NCI-H748 (cell line): Measurements from ENCODE around the gene ACP3.

Experiments used
- DNase-seq: peaks from one replicate; lab custom pipeline; 2025; ENCODE audit not compliant: unreplicated experiment; lab: John Stamatoyannopoulos, UW

Gene ACP3

DNA sequence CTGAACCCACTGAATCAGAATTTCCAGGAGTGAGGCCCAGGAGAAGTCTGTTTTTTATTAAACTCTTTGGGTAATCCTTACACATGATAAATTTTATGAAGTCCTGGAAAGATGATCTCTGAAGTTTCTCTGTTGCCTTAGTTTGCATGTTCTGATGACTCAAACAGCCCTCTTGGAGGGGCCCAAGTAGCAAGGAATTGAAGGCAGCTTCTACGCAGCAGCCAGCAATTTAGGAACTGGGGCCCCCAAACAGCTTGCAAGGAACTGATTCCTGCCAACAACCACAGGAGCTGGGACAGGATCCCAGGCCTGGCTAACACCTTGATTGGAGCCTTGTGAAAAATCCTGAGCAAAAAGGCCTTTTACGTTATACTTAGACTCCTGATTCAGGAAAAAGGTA lies 5.4 kb upstream of the ACP3 start:
- no peak for DNase-seq

DNA sequence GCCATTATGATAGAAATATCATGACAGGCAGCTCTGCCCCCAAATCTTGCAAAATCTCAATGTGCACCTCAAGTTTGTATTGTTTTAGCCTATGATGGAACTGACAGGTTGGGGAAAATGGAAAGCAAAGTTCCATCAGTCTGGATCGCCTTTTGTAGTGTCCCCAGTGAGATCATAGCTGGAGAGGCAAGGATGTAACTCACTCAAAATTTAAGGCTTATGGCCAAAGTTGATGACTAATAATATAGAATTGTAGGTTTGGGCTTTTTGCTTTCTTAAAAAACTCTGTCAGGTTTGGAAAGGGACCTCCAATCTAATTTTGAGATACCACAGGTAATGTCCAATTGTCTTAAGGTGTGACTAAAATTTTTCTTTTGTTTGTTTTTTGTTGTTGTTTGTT lies 1.4 kb upstream of the ACP3 start:
- DNase-seq, result no peak

DNA sequence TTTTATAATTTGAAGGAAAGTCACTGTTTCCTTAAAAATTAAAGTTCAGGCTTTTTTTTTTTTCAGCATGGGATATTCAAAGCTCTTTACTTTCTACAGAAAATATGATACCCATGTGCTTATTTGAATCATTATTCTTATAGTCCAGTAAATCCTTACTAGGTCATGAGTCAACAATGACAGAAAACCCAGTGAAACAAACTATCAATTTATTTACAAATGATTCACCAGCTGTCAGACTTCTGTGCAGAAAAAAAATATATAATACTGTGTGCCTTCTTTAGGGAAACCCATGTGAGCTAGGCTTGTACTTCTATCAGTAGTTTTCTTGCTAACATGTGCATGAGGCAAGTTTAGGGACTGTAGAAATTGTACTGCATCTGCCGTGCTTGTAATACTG lies 1.2 kb downstream of the ACP3 start:
- no peak for DNase-seq

DNA sequence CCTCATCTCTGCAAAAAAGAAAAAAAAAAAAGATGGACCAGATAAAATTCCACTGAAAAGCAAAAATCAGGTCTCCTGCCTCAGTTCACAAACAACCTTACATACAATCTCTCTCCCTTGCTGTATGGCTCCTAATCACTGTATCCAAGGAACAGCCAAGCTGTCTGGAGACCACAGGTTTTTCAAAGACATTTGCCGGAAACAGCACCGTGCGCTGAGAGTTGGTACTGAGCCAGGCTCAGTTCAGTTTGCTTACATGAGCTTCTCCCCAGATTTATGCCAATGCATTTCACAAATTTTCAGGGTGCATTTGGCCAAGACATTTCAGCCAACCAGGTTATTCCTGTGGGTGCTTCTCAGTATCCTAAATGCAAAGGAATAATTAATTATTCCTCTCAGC lies 4.1 kb downstream of the ACP3 start:
- no peak for DNase-seq

DNA sequence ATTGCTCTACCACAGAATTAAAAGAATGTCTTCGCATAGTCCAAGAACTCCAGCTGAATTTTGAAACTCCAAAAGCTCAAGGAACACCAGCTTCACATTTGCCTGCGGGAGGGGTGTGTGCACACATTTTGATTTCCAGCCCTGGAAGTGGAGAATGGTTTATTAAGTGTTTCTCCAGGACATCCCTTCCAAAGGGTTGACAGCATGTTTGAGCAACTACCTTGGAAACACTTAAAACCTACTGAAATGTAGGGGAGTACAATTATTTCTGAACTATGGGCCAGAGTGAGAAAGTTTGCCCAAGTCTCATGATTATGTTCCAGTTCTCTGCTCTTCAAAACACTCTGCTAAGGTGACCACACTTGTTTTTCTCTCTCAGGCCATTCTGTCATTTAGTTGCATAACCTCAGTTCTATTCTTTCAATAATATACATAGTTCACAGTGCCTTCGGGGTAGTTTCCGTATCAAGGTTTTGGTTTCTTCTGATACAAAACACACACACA lies 7.9 kb downstream of the ACP3 start:
- no peak for DNase-seq

DNA sequence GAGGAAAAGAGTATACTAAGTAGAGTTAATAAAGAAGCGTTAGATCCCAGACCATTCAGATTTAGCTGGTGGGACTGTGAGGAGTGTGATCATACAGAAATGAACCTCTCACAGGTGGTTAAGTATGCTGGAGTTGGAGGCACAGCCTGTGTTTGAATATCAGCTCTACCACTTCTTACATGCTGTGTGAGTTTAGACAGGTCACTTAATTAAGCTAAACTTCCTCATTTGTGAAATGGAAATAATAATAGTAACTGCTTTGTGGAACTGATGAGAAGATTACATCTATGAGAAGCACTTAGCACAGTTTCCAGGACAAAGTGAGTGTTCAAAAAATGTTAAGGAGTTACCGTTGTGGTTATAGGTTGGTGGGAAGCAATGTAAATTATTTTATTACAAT lies 8.4 kb downstream of the ACP3 start:
- no peak for DNase-seq

DNA sequence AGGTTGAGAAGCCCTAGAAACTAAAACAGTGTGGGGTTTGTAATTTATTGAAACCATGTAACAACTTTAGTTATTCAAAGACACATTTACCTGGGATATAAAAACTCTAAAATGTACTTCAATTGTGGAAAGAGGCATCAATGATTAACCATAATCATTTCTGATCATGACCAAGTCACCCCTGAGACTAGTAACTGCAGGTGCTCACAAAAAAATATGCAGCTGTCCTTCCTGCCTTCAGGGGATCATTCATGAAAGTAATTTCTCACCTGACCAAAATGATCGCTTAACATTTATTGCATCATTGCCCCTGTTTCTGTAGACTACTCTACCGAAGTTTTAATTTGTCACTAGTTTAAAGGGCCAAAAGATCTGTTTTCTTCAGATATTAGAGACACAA lies 9.0 kb downstream of the ACP3 start:
- DNase-seq, result no peak

DNA sequence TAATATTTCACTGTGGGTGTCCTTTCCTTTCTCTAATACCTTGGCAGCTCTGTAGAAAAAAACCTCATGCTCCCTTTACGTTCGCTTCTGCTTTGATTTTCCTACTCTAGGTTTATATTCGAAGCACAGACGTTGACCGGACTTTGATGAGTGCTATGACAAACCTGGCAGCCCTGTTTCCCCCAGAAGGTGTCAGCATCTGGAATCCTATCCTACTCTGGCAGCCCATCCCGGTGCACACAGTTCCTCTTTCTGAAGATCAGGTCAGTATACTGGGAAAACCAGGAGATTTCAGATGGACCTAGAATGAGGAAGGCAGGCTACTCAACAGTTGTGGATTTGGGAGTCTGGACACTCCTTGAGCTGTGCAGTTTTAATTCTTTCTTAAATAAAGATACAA lies 14.9 kb downstream of the ACP3 start:
- DNase-seq, result no peak

DNA sequence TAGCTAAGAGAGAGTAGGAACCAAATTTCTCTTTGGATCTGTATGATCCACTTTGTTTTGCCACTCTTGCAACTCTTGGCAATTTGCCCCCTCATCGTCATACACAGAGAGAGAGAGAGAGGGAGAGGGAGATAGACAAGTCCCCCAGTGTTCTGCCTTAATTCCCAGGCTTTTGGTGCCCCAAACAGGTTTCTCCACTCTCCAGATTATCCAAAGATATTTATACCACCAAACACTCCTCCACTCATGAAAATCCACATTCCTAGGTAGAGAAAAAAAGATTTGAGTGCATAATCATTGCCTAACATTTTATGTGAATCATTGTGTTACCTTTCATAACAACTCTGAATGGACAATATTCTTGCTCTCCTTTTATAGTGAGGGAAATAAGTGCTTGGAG lies 15.3 kb downstream of the ACP3 start:
- no peak for DNase-seq

DNA sequence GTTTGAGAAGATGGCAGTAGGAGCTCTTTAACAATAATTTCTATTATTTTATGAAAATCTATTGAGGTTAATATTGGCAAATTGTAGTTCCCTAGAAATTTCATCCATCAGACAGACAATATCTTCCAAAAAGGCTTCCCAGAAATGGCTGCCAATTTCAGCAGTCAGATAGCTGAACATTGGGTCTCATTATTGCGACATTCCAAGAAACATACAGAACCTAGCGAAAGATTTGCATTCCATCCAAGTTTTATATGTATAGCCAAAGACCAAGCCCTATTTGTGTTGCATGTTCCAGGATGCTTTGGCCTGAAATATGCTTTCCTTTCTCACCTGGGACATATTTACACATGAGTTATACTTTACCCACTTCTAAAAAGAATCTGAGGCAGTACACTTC lies 24.5 kb downstream of the ACP3 start:
- DNase-seq, result no peak

DNA sequence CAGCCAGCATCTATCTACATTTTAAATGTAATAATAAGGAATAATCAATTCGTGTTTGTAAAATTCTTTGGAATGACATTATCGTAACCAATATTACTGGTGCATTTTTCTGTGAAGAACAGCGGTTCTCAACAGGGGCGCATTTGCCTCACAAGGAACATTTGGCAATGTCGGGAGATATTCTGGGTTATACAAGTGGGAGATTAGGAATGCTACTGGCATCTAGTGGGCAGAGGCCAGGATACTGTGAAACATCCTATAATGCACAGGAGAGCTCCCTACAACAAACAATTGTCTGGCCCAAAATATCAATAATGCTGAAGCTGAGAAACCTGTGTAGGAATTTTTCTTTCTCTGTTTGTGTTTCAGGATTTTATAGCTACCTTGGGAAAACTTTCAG lies 25.0 kb downstream of the ACP3 start:
- DNase-seq, result no peak

DNA sequence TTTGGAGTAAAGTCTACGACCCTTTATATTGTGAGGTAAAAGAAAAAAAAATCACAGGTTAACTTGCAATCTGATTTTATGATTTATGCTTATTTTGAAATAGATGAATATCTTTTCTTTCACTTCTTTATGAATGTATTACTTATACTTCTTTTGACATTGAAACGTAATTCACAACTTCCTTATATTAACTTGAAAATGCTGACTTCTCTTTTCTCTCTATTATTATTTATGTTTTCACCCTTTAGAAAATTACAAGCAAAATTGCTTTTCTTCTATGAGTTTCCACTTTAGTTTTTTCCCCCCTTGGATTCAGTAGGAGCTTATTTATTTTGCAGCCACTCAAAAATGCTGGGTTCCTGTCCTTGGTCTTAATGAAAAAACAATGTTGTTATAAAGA lies 25.4 kb downstream of the ACP3 start:
- DNase-seq, result no peak

DNA sequence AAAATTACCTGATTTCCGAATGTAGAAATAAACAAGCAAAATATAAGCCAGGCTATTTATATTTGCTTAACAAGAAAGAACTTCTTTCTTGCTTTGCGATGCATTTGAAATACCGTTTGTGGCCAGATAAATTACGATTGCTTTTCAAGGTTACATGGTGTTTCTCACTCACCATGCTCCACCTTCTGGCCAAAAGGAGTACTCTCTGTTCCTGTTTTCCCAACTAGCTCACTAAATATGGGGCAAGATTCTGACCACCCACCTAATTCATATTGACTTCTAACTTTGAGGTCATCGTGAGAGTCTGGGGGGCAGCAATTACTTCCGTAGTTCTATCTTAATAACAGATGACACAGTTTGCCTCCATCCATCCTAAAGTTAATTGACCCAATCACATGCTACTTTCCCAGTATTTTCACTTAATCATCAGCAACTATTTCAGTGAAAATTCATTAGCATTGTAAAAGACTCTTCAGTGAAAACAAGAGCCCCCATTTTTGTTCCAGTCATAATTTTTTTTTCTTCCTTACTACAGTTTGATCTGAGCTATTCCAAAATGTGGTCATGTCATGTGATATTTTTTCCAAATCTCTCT lies 25.9 kb downstream of the ACP3 start:
- peak; percentile 48 for DNase-seq

DNA sequence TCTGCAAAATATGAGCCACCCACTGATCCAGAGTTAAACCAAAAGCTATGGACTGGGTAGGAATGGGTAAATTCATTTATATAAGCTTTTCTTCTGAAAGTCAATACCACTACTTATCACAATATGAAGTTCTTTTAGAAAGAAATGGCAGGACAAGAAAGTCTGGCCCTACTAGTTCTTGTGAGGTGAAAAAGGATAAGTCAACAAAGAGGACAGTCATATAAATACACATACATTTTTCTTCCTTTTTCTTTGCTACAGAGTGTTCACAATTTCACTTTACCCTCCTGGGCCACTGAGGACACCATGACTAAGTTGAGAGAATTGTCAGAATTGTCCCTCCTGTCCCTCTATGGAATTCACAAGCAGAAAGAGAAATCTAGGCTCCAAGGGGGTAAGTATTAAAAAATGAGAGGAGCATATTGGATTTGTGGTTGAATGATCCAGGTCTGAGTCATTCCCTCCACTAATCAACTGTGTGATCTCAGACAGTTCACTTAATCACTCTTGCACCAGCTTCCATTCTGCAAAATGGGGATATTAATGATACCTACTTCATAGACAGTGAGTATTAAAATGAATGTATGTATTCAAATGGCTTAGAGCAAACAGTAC lies 27.6 kb downstream of the ACP3 start:
- DNase-seq, result no peak

DNA sequence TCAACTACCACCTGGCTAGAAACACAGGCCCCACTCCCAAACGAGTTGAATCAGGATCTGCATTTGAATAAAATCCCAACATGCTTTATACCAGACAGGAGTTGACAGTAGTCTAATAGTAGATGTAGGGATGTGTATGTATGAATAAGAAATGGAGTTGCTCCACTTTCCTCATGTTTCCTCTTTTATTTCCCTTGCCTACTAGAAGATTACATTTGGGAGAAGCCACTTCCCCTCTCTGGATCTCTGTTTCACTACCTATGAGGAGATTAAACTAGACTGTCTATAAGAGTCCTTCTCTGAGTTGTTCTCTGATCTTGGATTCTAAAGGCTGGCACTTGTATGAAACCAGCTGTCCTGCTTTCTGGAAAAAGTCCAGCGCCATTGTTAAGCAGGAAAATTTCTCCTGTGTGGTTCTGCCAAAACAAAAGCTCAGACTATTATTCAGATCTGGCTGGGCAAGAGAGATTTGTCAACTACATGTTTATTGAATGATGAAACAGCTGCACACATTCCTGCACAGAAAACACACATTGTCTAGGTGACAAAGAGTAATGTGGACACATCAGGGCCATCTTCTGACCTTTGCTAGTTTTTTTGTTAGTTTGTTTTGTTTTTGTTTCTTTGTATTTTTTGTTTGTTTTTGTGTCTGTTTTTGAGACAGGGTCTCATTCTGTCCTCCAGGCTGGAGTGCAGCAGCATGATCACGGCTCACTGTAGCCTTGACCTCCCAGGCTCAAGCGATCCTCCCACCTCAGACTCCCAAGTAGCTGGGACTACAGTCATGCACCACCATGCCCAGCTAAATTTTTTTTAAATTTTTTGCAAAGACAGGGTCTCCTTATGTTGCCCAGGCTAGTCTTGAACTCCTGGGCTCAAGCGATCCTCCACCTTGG lies 29.9 kb downstream of the ACP3 start:
- no peak for DNase-seq

DNA sequence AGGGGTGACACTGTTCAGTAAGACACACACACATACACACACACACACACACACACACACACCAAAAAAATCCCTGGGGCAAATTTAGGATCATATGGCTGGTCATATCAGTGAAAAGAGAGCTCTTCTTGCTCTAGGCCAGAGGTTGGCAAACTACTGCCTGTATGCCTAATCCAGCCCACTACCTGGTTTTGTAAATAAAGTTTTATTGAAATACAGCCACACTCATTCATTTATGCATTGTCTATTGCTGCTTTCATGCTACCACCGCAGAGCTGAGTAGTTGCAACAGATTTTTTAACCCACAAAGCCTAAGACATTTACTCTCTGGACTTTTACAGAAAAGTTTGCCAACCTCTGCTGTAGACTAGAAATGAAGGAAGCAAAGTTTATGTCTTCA lies 30.6 kb downstream of the ACP3 start:
- no peak for DNase-seq

DNA sequence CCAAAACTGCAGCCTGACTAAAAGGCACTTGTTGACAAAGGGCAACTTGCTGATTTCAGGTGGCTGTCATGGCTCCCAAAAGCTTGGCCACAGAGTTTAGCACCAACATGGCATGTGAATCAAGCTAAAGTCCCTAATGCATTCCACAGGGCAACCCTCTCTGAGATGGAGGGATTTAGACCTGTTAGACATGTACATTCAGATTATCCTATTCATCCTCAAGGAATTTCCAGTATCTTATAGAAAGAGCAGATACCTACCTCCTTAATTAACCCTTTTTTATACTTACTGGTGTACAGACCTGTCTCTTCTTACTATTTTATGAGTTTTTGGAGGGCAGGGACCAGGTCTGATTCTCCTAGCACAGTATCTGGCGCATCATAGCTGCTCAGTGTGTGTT lies 31.3 kb downstream of the ACP3 start:
- DNase-seq, result no peak

DNA sequence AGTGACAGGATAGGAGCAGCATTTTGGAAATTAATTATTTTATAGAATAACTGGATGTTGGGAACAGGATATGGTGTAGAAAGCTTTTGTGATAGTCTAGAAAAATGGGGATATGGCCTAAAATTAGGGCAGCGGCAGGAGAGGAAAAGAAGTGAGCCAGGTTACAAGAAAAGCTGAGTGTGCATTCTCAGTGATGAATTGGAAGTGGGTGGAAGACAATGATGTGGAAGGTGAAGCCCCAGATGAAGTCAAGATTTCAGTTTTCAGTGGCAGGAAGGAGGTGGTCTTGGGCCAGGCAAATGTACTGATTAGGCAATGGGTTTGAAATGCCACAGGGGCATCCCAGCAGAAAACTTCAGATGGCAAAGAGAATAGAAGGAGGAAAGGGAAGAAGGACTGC lies 33.6 kb downstream of the ACP3 start:
- no peak for DNase-seq

DNA sequence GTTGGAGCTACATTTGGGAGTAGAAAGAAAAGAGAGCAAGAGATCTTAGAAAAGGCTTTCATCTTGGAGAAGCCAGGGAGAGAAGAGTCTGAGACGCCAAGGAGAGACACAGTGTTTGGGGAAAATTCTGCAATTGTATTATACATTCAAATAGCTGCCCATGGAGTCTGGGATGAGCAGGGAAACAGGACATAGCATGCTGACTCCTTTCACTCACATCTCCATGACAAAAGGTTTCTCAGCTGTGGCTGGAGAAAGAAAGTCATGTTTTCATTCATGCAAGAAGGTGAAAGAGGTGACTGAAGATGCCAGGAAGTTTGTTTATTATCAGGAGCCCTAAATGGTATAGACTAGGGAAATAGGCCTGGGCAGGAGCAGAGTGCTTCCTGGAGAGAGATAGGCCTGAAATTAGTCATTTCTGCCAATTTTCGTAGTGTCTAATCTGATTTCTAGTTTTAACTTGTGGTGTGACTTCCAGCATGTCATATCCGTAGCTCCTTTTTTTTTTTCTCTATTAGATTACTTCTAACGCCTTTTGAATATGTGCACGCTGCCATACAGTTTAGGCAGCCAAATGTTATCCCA lies 34.1 kb downstream of the ACP3 start:
- no peak for DNase-seq

DNA sequence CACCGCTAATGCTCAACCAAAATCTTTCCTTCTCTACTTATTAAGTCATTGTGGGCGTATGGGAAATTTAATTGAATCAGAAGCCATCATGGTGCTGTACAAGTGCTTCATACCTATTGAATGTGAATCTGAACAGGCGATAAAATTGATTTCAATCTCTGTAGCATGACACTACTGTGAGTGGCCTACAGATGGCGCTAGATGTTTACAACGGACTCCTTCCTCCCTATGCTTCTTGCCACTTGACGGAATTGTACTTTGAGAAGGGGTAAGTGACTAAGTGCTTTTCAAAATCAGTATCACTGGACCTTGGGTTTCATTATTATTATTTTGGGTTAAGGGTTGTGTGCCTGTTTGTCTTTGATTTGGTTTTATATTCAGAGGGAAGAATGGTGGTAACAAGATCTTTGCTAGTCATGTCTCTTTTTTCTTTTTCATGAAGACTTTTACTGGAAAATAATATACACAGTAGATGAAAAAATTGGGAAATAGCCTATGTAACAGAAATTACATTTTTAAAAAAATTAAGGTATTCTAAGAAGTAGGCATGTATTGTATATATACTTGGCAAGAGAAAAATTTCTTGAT lies 35.4 kb downstream of the ACP3 start:
- peak; percentile 62 for DNase-seq

DNA sequence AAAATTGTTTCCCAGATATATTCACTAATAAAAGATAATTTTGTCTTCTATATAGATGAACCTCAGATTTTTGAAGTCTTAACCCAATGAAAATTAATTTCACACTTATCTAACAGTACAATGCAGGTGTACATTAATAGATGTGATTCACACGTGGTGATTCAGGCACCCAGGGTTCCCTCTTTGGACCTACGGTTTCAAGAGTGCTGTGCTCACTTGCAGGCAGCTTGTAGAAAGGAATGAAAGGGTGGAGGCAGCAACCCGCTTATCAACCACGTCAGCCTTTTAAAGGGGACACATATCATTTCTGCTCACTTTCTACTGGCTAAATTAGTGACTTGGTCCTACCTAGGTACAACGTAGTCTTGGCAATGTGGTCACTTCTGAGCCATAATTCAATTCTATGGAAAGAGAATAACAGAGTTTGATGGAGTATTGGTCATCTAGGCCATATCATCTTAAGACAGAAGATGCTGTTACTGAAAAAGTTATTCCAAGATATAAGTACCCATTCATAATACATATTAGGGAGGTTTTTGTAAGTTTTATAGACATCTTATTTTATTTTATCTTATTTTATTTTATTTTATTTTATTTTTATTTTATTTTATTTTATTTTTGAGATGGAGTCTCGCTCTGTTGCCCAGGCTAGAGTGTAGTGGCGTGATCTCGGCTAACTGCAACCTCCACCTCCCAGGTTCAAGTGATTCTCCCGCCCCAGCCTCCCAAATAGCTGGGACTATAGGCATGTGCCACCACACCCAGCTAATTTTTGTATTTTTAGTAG lies 37.9 kb downstream of the ACP3 start:
- DNase-seq, result no peak
